ENCODE results near the gene DYNLRB1. TPM values are rescaled to one million over a fixed set of nuclear protein-coding genes. Genes with fewer than 3 reads are reported as not detected.
A peak's percentile ranks its signal among the peaks of the same experiment; 100 is the strongest.

The DYNLRB1 gene
- total and polyA plus RNA-seq, 2 donors (not counting 3 experiments of a cell fraction or from before 2014, with no cell fraction given): 142 to 245 TPM

DNA sequence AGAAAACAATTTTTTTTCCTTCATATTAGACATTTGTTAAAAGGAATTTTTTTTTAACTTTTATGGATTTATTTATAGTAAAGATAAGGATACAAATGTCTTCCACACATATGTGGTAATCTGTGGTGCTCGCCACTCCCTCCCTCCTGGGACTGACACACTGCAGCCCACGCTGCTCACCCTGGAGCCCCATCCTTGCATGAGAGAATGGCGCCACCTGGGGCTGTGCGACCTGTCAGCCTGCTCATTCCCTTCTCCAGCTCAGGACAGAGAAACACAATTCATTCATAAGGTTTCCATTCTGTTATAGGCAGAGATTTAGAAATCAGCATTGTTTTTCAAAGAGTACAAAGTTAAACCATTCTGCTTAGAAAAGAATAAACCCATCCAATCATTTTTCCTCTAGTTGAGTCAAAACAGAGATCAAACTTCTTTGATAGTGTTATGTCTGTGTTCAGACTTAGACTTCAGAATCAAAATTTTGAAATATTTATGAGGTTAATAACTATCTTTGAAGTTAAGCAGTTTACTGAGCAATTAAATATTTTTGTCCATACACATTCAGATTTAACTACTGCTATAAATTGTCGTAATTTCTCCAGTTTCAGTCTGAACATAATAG is 42.8 kb upstream of the DYNLRB1 start:
- intact Hi-C loops (cut with micrococcal nuclease): loop anchor here (1.0 kb wide), 1 partner anchor 161 kb away; no protein-coding TSS in a partner anchor
- FAIRE-seq: no peak
- ChIA-PET POLR2A (no interaction called here), CTCF (interaction anchor here (0.9 to 2.3 kb wide), 4 partner anchors 14 to 283 kb away, joined by 3 to 42 read pairs (median 6); no protein-coding TSS in a partner anchor)
- no peaks in the 10 kb centered on the region for H3K9me3 ChIP-seq (replicated peaks; ENCODE audit: control insufficient read depth, insufficient read depth, low read length)
- BruUV-seq (replicated peaks): no TSS peak
- no peak overlapping the region for H3K9ac ChIP-seq (replicated peaks; ENCODE audit: extremely low read depth, insufficient read depth, low read length)
- H3K36me3 ChIP-seq (ENCODE audit: control insufficient read depth in 2 of 2, extremely low read depth in 1 of 2, insufficient read depth in 2 of 2, low read length in 2 of 2): peaks cover 2% of the 10 kb centered on the region in 2 experiments
- H3K79me2 ChIP-seq (ENCODE audit: control insufficient read depth, insufficient read depth, low read length): peaks cover 2% of the 10 kb centered on the region
- peaks cover 14% of the 10 kb centered on the region for H3K4me1 ChIP-seq (ENCODE audit: control insufficient read depth, extremely low read depth, insufficient read depth, low read length)
- no peak overlapping the region for H3K27ac ChIP-seq (ENCODE audit: insufficient read depth, low read depth, low read length)
- H2AFZ ChIP-seq (ENCODE audit: low read depth, low read length): no peak overlapping the region
- H3K4me2 ChIP-seq (ENCODE audit: insufficient read depth, low read length): no peak overlapping the region
- H3K9me1 ChIP-seq (replicated peaks; ENCODE audit: control insufficient read depth, extremely low read depth, insufficient read depth, low read length): peaks cover 2% of the 10 kb centered on the region
- no peak overlapping the region for H3K4me3 ChIP-seq (replicated peaks in 1 of 3; ENCODE audit: insufficient read depth in 1 of 3, low read depth in 1 of 3, low read length in 3 of 3)
- peak; percentile 21 for DNase-seq (ENCODE audit: low read depth, low spot score)
- TF ChIP-seq CTCF (IDR thresholded peaks at IDR 0.05; ENCODE audit: extremely low read depth in 1 of 2, insufficient read depth in 1 of 2, low read depth in 1 of 2, low read length in 2 of 2) (peak in 1 of 2 donors; percentile 20), JUN (IDR thresholded peaks at IDR 0.05; ENCODE audit: borderline replicate concordance, insufficient read depth, insufficient read length, low read depth) (no peak)
- no peaks in the 10 kb centered on the region for H3K27me3 ChIP-seq (ENCODE audit: control insufficient read depth in 2 of 2, insufficient read depth in 2 of 2, low read length in 2 of 2)
- peaks cover 2% of the 10 kb centered on the region for H4K20me1 ChIP-seq (replicated peaks; ENCODE audit: control insufficient read depth, extremely low read depth, insufficient read depth, low read length)
- dilution Hi-C loops (cut with MboI; ENCODE audit: extremely low pct_ligation_motif_present, low sequenced_read_pairs): no loop called here

DNA sequence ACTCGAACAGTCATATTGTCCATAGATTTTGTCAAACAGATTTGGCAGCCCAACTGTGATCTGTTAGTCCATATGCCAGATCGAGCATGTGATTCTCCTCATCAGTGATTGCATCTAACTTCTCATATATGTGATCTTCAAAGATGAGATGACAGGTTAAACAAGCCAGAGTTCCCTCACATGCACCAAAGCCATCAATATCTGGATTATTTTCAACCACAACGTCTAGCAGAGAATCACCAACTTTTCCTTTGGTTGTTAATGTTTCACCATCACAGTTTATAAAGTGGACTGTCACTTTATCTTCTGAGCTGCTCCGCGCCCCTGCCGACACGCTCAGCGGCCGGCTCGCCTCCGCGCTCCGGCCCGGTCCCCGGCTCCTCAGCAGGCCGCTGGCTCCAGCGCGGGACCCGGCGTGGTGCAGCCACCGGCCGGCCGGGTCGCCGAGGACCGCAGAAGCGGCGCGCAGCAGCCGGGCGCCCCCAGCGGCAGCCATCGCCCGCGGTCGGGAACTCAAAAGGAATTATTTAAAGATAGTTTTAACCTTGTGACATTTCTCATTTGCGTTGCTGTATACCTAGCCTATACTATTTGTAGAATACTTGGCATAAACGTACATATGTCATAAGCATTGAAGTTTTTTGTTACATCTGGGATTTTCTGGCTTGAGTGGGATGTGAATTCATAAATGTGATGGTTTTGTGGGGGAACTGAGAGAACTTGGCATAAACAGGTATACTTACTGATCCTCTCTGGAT is 40.1 kb upstream of the DYNLRB1 start:
- Histone ChIP-seq H3K36me3 (ENCODE audit: control insufficient read depth in 2 of 2, extremely low read depth in 1 of 2, insufficient read depth in 2 of 2, low read length in 2 of 2) (peaks cover 2 to 3% of the 10 kb centered on the region in 2 experiments), H3K4me3 (replicated peaks in 1 of 3; ENCODE audit: insufficient read depth in 1 of 3, low read depth in 1 of 3, low read length in 3 of 3) (no peak overlapping the region), H3K9me1 (replicated peaks; ENCODE audit: control insufficient read depth, extremely low read depth, insufficient read depth, low read length) (peaks cover 2% of the 10 kb centered on the region), H4K20me1 (replicated peaks; ENCODE audit: control insufficient read depth, extremely low read depth, insufficient read depth, low read length) (peaks cover 2% of the 10 kb centered on the region), H3K27me3 (ENCODE audit: control insufficient read depth in 2 of 2, insufficient read depth in 2 of 2, low read length in 2 of 2) (no peaks in the 10 kb centered on the region), H3K9ac (replicated peaks; ENCODE audit: extremely low read depth, insufficient read depth, low read length) (no peak overlapping the region), H3K4me1 (ENCODE audit: control insufficient read depth, extremely low read depth, insufficient read depth, low read length) (peaks cover 14% of the 10 kb centered on the region), H2AFZ (ENCODE audit: low read depth, low read length) (no peak overlapping the region), H3K4me2 (ENCODE audit: insufficient read depth, low read length) (no peak overlapping the region), H3K27ac (ENCODE audit: insufficient read depth, low read depth, low read length) (no peak overlapping the region), H3K79me2 (ENCODE audit: control insufficient read depth, insufficient read depth, low read length) (no peaks in the 10 kb centered on the region), H3K9me3 (replicated peaks; ENCODE audit: control insufficient read depth, insufficient read depth, low read length) (no peaks in the 10 kb centered on the region)
- intact Hi-C loops (cut with micrococcal nuclease) (no loop called here), dilution Hi-C loops (cut with MboI; ENCODE audit: extremely low pct_ligation_motif_present, low sequenced_read_pairs) (no loop called here)
- DNase-seq (ENCODE audit: low read depth, low spot score) (peak; percentile 51), FAIRE-seq (peak; percentile 4)
- TF ChIP-seq JUN (IDR thresholded peaks at IDR 0.05; ENCODE audit: borderline replicate concordance, insufficient read depth, insufficient read length, low read depth) (no peak), CTCF (IDR thresholded peaks at IDR 0.05; ENCODE audit: extremely low read depth in 1 of 2, insufficient read depth in 1 of 2, low read depth in 1 of 2, low read length in 2 of 2) (peak; percentile 54 to 65)
- ChIA-PET POLR2A (no interaction called here), CTCF (interaction anchor here (0.8 to 1.4 kb wide), 6 partner anchors 8 to 286 kb away, joined by 3 to 12 read pairs (median 3); no protein-coding TSS in a partner anchor)
- BruUV-seq (replicated peaks): no TSS peak
